Lung (tissue), 12 donors: ENCODE data around the gene PHRF1. TPM values are rescaled to one million over a fixed set of nuclear protein-coding genes. Genes with fewer than 3 reads are reported as not detected.

ENCODE experiments used
- ATAC-seq: fragments of 200-7000 bp; cut with Tn5 transposase; one replicate; pipeline ENCODE4 v1.9.1; 2020; ENCODE audit warnings: moderate number of reproducible peaks; ENCODE audit not compliant: insufficient read depth, low FRiP score
- DNase-seq, 3 donors: peaks; one replicate each; pipeline ENCODE4 v3.0.0-alpha.2; 2013 to 2017
- H3K27ac ChIP-seq, 2 donors: one replicate each; pipeline ENCODE4 v1.5.1; 2013; ENCODE audit warnings: mild to moderate bottlenecking in 2 of 2, moderate library complexity in 2 of 2, control low read depth in 1 of 2, inconsistent platforms in 1 of 2, low read depth in 1 of 2, low read length in 1 of 2
- H3K27me3 ChIP-seq, 3 donors: one replicate each; pipeline ENCODE4 v1.5.1; 2013; ENCODE audit warnings: low read length in 2 of 3; ENCODE audit not compliant: control insufficient read depth in 3 of 3, insufficient read depth in 3 of 3
- H3K36me3 ChIP-seq, 4 donors: one replicate each; pipeline ENCODE4 v1.5.1; 2013; ENCODE audit warnings: low read length in 4 of 4, mild to moderate bottlenecking in 1 of 4, moderate library complexity in 1 of 4; ENCODE audit not compliant: control insufficient read depth in 4 of 4, insufficient read depth in 4 of 4
- H3K4me1 ChIP-seq, 5 donors: one replicate each; pipeline ENCODE4 v1.5.1; 2013; ENCODE audit warnings: low read length in 5 of 5, mild to moderate bottlenecking in 2 of 5, moderate library complexity in 1 of 5; ENCODE audit not compliant: control insufficient read depth in 5 of 5, insufficient read depth in 5 of 5
- H3K4me3 ChIP-seq: one replicate; pipeline ENCODE4 v1.5.1; 2013; ENCODE audit warnings: mild to moderate bottlenecking, control low read depth, moderate library complexity
- H3K9ac ChIP-seq, 2 donors: one replicate each; pipeline ENCODE4 v1.5.1; 2013; ENCODE audit warnings: low read length in 2 of 2, control low read depth in 1 of 2; ENCODE audit not compliant: insufficient read depth in 1 of 2
- H3K9me3 ChIP-seq, 4 donors: one replicate each; pipeline ENCODE4 v1.5.1; 2013; ENCODE audit warnings: low read length in 3 of 4, mild to moderate bottlenecking in 1 of 4, moderate library complexity in 1 of 4; ENCODE audit not compliant: control insufficient read depth in 4 of 4, insufficient read depth in 3 of 4
- CTCF ChIP-seq: IDR thresholded peaks from 2 replicates; pipeline ENCODE4 v1.5.1; 2012; ENCODE audit warnings: mild to moderate bottlenecking; ENCODE audit errors: control extremely low read depth, extremely low read depth
- WGBS, 2 donors: extraction: QIAGEN DNeasy Blood & Tissue Kit; methylation state at CpG; one replicate each; pipeline ENCODE4 v1.1.7; 2013; 5-methylcytosine and 5-hydroxymethylcytosine counted together
- polyA plus RNA-seq, 2 donors: library from polyadenylated mRNA; stranded (reverse); fragments of 200-250 nt; gene quantifications; one replicate each; pipeline ENCODE4 v1.2.1, GENCODE V29; 2013
- total RNA-seq, 2 donors: library from RNA; depleted of rRNA in 1 of 2; stranded (reverse); fragments of >200 nt in 1 of 2; gene quantifications; one replicate each; pipeline ENCODE4 v1.2.1, GENCODE V29; 2014 to 2021
- donor health status: control.
- donor health status: control.
- donor health status: Bipolar disorder and iron deficiency.
- donor health status: healthy.
- donor health status: DM: yes; HTN: yes; CAD: no.

Gene PHRF1
- total and polyA plus RNA-seq, 4 donors: 16.3 to 39.3 (median 23.5) TPM

- Histone ChIP-seq H3K4me1 (peaks cover 0 to 21% (median 10%) of the 10 kb centered on the region in 5 donors), H3K27ac (peak overlapping the region; percentile 76 to 86), H3K4me3 (peak overlapping the region; percentile 20), H3K9me3 (no peaks in the 10 kb centered on the region), H3K36me3 (peaks cover 0 to 9% (median 0%) of the 10 kb centered on the region in 4 donors), H3K9ac (no peak overlapping the region), H3K27me3 (no peaks in the 10 kb centered on the region)
- TF ChIP-seq CTCF: no peak
- ATAC-seq (peak; percentile 6), DNase-seq (no peak)
- WGBS, 2 donors: 26 to 35% methylated on average over 31 to 41 of the region's 41 CpGs
Observed at GRCh38 chr11:567629-568292, 8.5 kb upstream of the PHRF1 start.

- H3K36me3 ChIP-seq: peaks cover 0 to 5% (median 0%) of the 10 kb centered on the region in 4 donors
- no peak for TF ChIP-seq CTCF
- H3K4me3 ChIP-seq: peak overlapping the region; percentile 43
- peaks cover 0 to 23% (median 10%) of the 10 kb centered on the region in 5 donors for H3K4me1 ChIP-seq
- no peaks in the 10 kb centered on the region for H3K9me3 ChIP-seq
- no peaks in the 10 kb centered on the region for H3K27me3 ChIP-seq
- WGBS, 2 donors: 1% methylated on average over 58 to 123 of the region's 123 CpGs
- ATAC-seq (peak; percentile 93), DNase-seq (peak; percentile 93 to 96 (median 96))
- peak overlapping the region in 1 of 2 donors; percentile 11 for H3K9ac ChIP-seq
- peak overlapping the region; percentile 74 to 95 for H3K27ac ChIP-seq
Observed at GRCh38 chr11:568306-569157, 7.7 kb upstream of the PHRF1 start.

DNA sequence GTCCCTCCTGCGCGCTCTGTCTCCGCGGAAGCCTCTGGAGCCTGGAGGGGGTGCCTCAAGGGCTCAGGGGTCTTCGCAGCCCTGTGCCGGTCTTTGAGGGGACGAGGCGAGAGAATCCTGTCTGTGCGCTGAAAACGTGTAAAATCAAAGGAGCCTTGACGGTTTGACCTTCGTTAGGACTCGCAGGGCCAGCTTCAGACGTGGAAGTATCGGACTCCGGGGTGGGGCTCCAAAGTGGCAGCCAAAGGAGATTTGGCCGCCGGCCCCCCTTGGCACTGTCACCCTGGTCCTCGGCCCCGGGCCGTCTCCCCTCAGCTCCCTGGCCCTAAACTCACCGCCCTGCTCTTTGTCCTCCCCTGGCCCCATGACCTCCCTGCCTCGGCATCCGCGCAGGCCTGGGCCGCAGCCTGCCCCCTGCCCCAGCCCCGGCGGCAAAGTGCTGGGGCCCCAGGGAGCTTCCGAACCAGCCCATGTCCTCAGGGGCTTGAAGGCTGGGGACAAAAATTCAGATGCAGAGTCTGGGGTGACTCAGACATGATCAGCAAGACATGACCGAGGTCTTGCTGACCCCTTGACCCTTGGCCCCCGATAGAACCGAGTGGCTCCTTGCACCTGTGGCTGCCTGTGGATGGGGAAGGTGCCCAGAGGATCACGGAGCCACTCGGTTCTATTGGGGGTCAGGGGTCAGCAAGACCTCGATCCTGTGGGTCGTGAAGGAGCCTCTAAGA is 6.9 kb upstream of the PHRF1 start:
- Histone ChIP-seq H3K36me3 (no peaks in the 10 kb centered on the region), H3K4me1 (peaks cover 0 to 20% (median 10%) of the 10 kb centered on the region in 5 donors), H3K9ac (peak overlapping the region in 1 of 2 donors; percentile 11), H3K27me3 (no peaks in the 10 kb centered on the region), H3K9me3 (no peaks in the 10 kb centered on the region), H3K27ac (peak overlapping the region; percentile 74 to 95), H3K4me3 (peak overlapping the region; percentile 43)
- ATAC-seq (no peak), DNase-seq (no peak)
- no peak for TF ChIP-seq CTCF
- 37 to 43% methylated on average over 36 of the region's 36 CpGs for WGBS, 2 donors
